Peyer's patch (tissue), 4 donors: ENCODE data around the gene TCIRG1.

ENCODE experiments used
- CTCF ChIP-seq, 6 experiments: fragments of 450-650 bp in 4 of 6; fragments of 200-600 bp in 2 of 6; sonication (generic) in 1 of 6; IDR thresholded peaks; one replicate each; pipeline ENCODE4 v1.5.1; 2017 to 2019; ENCODE audit warnings: antibody characterized with exemption in 6 of 6, mild to moderate bottlenecking in 3 of 6, moderate library complexity in 1 of 6
- POLR2A ChIP-seq, 2 donors: fragments of 450-650 bp; IDR thresholded peaks; one replicate each; pipeline ENCODE4 v1.5.1; 2017; ENCODE audit warnings: antibody characterized with exemption in 2 of 2, mild to moderate bottlenecking in 2 of 2, moderate library complexity in 2 of 2

- TF ChIP-seq CTCF (IDR thresholded peaks at IDR 0.05) (no peak), POLR2A (IDR thresholded peaks at IDR 0.05) (no peak)
Observed at GRCh38 chr11:68017980-68018729, 20.7 kb upstream of the TCIRG1 start.
